WTC11 (cell line): ENCODE data around the gene RPEL1. TPM values are rescaled to one million over a fixed set of nuclear protein-coding genes. Genes with fewer than 3 reads are reported as not detected.
A peak's percentile ranks its signal among the peaks of the same experiment; 100 is the strongest.

Experiments used
- ATAC-seq: fragments of 200-7000 bp; cut with Tn5 transposase; 2 replicates; pipeline ENCODE4 v1.10.0; 2021; ENCODE audit warnings: mild to moderate bottlenecking, moderate library complexity
- CTCF ChIA-PET: fragments of 300-600 bp; sonication (Branson Sonifier 250); formaldehyde crosslinking; loops from one replicate; lab custom pipeline; 2021; ENCODE audit warnings: antibody characterized with exemption; lab: Charles Lee
- POLR2A ChIA-PET: fragments of 350-600 bp; sonication (Branson Sonifier 250); formaldehyde crosslinking; loops from one replicate; lab custom pipeline; 2021; ENCODE audit warnings: antibody characterized with exemption; lab: Charles Lee
- DNase-seq: peaks from one replicate; pipeline ENCODE4 v3.0.0; 2021; ENCODE audit warnings: low spot score
- H3K27ac Mint-ChIP-seq: 2 replicates; pipeline ENCODE4 v1.8.0; 2021; ENCODE audit warnings: mixed read lengths
- H3K27me3 Mint-ChIP-seq: 2 replicates; pipeline ENCODE4 v1.8.0; 2021; ENCODE audit warnings: low read depth, mild to moderate bottlenecking, moderate library complexity, mixed read lengths
- H3K36me3 Mint-ChIP-seq: 2 replicates; pipeline ENCODE4 v1.8.0; 2021; ENCODE audit warnings: mixed read lengths
- H3K4me1 Mint-ChIP-seq: 2 replicates; pipeline ENCODE4 v1.8.0; 2022; ENCODE audit warnings: mixed read lengths
- H3K4me3 Mint-ChIP-seq: 2 replicates; pipeline ENCODE4 v1.8.0; 2021; ENCODE audit warnings: mild to moderate bottlenecking, moderate library complexity, mixed read lengths
- H3K9me3 Mint-ChIP-seq: 2 replicates; pipeline ENCODE4 v1.8.0; 2021; ENCODE audit warnings: mixed read lengths
- ATF1 ChIP-seq: sonication (generic); formaldehyde crosslinking; IDR thresholded peaks from 2 replicates; pipeline ENCODE4 v1.8.1; 2023; ENCODE audit warnings: mild to moderate bottlenecking, moderate library complexity, missing genetic modification reagents
- CREM ChIP-seq: sonication (generic); formaldehyde crosslinking; IDR thresholded peaks from 2 replicates; pipeline ENCODE4 v1.8.1; 2022; ENCODE audit warnings: mild to moderate bottlenecking, missing genetic modification reagents, moderate library complexity
- NR1H2 ChIP-seq: sonication (generic); formaldehyde crosslinking; IDR thresholded peaks from 2 replicates; pipeline ENCODE4 v1.9.0; 2021; ENCODE audit warnings: mild to moderate bottlenecking, moderate library complexity, missing genetic modification reagents
- PREB ChIP-seq: sonication (generic); formaldehyde crosslinking; IDR thresholded peaks from 2 replicates; pipeline ENCODE4 v1.8.1; 2022; ENCODE audit warnings: mild to moderate bottlenecking, missing genetic modification reagents, moderate library complexity, borderline replicate concordance
- SMAD4 ChIP-seq: sonication (generic); formaldehyde crosslinking; IDR thresholded peaks from 2 replicates; pipeline ENCODE4 v1.8.0; 2022; ENCODE audit warnings: mild to moderate bottlenecking, missing genetic modification reagents
- USF1 ChIP-seq: sonication (generic); formaldehyde crosslinking; IDR thresholded peaks from 2 replicates; pipeline ENCODE4 v1.8.0; 2022; ENCODE audit warnings: mild to moderate bottlenecking, missing genetic modification reagents
- USF2 ChIP-seq: sonication (generic); formaldehyde crosslinking; IDR thresholded peaks from 2 replicates; pipeline ENCODE4 v1.8.1; 2023; ENCODE audit warnings: mild to moderate bottlenecking, missing genetic modification reagents, moderate library complexity
- ZBTB43 ChIP-seq: sonication (generic); formaldehyde crosslinking; IDR thresholded peaks from 2 replicates; pipeline ENCODE4 v1.8.1; 2023; ENCODE audit warnings: mild to moderate bottlenecking, missing genetic modification reagents
- ZSCAN18 ChIP-seq: fragments of 250-450 bp; sonication (Bioruptor Pico); IDR thresholded peaks from 2 replicates; pipeline ENCODE4 v2.1.2; 2022; ENCODE audit warnings: mild to moderate bottlenecking, moderate library complexity
- total RNA-seq: library from RNA; stranded (reverse); gene quantifications from 3 replicates; pipeline ENCODE4 v1.2.3, GENCODE V29; 2021
- TF ChIP-seq, protein P1 (sequence below): sonication (generic); formaldehyde crosslinking; conservative IDR thresholded peaks from 2 replicates; pipeline ENCODE4 v1.8.1; 2023; ENCODE audit warnings: mild to moderate bottlenecking, low read depth, missing genetic modification reagents, moderate library complexity
- TF ChIP-seq, protein P2 (sequence below): sonication (generic); formaldehyde crosslinking; IDR thresholded peaks from 2 replicates; pipeline ENCODE4 v1.8.0; 2022; ENCODE audit warnings: mild to moderate bottlenecking, missing genetic modification reagents

RPEL1 gene
- total RNA-seq, 1 experiment from 2014 or later = 0.09 TPM

DNA sequence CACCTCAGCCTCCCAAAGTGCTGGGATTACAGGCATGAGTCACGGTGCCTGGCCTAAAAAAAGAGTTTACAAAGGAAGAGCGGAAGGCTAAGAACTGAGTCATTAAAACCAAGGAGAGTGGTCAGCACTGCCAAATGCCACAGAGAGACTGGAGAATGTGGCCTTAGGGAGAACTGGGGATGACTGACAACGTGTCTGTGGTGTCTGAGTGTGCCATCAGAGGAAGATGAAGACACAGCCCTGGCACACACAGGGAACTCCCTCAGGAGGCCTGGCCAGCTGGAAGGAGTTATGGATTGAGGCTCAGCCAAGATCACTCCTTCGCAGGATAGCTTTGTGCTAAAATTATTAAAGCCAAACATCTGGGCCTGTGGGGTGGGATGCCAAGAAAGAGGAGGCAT lies 27.4 kb downstream of the RPEL1 start:
- no peak overlapping the region for H3K27ac Mint-ChIP-seq
- ATAC-seq = no peak

DNA sequence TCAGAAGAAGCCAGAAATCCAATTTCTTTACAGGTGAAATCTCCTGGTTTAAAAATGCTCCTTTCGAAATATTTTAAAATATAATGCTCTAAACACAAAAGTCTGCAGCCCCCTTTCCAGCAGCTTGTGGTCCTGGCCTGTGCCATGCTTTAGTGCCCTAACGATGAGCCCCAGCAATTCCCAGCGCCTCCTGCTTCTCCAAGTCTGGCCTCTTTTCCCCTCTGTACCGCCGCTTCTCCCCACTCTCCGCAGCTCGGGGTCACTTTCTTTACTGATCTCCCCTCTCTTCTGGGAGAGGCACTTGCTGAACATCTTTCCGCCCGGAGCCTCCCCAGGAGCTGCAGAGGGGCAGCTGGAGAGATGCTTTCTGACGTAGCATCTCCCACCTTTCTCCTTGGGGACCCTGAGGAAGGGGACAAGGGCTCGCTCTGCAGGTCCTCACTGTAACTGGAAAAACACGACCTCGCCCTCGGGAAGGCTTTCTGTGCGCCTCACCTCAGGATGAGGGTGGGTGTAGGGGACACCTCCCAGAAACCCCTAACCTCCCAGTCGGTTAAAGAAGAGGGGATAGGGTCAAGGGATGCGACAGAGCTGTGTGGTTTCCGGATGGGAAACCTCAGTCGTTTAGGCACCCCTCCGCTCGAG lies 30.7 kb downstream of the RPEL1 start:
- TF ChIP-seq ZBTB43 (CRISPR knock-in tag) (no peak), USF1 (CRISPR knock-in tag) (0 out of 2 replicates have a peak, but pooled peaks have one; percentile 17)
- peaks cover 27% of the 10 kb centered on the region for H3K4me1 Mint-ChIP-seq
- ATAC-seq = no peak; the same call in none of the 2 replicates
- CTCF ChIA-PET = interaction anchor here (0.7 to 2.7 kb wide), 9 partner anchors 10 to 563 kb away, joined by 3 to 19 read pairs (median 4); partner anchors contain the start of genes CNNM2 and NT5C2
- no peaks in the 10 kb centered on the region for H3K9me3 Mint-ChIP-seq
- POLR2A ChIA-PET = interaction anchor here (1.2 kb wide), 1 partner anchor 11 kb away, joined by 3 read pairs; no protein-coding TSS in a partner anchor
- H3K27me3 Mint-ChIP-seq = peaks cover 78% of the 10 kb centered on the region
- peak overlapping the region; percentile 71 for H3K4me3 Mint-ChIP-seq
- H3K36me3 Mint-ChIP-seq = no peaks in the 10 kb centered on the region
- H3K27ac Mint-ChIP-seq = no peak overlapping the region
- DNase-seq = peak; percentile 15

More for the DNA sequence above, 27.4 kb downstream of the RPEL1 start:
- TF ChIP-seq ATF1 (CRISPR knock-in tag) (no peak), CREM (no peak), SMAD4 (CRISPR knock-in tag) (no peak), NR1H2 (no peak), USF2 (CRISPR knock-in tag) (no peak), PREB (CRISPR knock-in tag) (no peak), ZSCAN18 (CRISPR knock-in tag) (no peak)
- TF ChIP-seq, protein P1, sequence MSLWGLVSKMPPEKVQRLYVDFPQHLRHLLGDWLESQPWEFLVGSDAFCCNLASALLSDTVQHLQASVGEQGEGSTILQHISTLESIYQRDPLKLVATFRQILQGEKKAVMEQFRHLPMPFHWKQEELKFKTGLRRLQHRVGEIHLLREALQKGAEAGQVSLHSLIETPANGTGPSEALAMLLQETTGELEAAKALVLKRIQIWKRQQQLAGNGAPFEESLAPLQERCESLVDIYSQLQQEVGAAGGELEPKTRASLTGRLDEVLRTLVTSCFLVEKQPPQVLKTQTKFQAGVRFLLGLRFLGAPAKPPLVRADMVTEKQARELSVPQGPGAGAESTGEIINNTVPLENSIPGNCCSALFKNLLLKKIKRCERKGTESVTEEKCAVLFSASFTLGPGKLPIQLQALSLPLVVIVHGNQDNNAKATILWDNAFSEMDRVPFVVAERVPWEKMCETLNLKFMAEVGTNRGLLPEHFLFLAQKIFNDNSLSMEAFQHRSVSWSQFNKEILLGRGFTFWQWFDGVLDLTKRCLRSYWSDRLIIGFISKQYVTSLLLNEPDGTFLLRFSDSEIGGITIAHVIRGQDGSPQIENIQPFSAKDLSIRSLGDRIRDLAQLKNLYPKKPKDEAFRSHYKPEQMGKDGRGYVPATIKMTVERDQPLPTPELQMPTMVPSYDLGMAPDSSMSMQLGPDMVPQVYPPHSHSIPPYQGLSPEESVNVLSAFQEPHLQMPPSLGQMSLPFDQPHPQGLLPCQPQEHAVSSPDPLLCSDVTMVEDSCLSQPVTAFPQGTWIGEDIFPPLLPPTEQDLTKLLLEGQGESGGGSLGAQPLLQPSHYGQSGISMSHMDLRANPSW = no peak
- TF ChIP-seq, protein P2, sequence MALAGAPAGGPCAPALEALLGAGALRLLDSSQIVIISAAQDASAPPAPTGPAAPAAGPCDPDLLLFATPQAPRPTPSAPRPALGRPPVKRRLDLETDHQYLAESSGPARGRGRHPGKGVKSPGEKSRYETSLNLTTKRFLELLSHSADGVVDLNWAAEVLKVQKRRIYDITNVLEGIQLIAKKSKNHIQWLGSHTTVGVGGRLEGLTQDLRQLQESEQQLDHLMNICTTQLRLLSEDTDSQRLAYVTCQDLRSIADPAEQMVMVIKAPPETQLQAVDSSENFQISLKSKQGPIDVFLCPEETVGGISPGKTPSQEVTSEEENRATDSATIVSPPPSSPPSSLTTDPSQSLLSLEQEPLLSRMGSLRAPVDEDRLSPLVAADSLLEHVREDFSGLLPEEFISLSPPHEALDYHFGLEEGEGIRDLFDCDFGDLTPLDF (CRISPR knock-in tag) = no peak
- TF ChIP-seq, all 79 proteins: peak for 0
- ChIA-PET POLR2A (no interaction called here), CTCF (no interaction called here)
- Mint-ChIP-seq H3K36me3 (no peaks in the 10 kb centered on the region), H3K9me3 (no peaks in the 10 kb centered on the region), H3K4me3 (no peak overlapping the region), H3K27me3 (peaks cover 46% of the 10 kb centered on the region), H3K4me1 (peaks cover 6% of the 10 kb centered on the region)
- no peak for DNase-seq
